Suprapubic skin (tissue), 4 donors: Measurements from ENCODE around the gene CD40. TPM values are rescaled to one million over a fixed set of nuclear protein-coding genes. Genes with fewer than 3 reads are reported as not detected.

Source experiments
- DNase-seq, 2 donors: peaks; one replicate each; pipeline ENCODE4 v3.0.0-alpha.2; 2019; ENCODE audit warnings: low spot score in 2 of 2
- H3K27ac ChIP-seq: fragments of 200-600 bp; sonication (generic); one replicate; pipeline ENCODE4 v1.5.1; 2019
- H3K27me3 ChIP-seq: fragments of 200-600 bp; sonication (generic); one replicate; pipeline ENCODE4 v1.5.1; 2019
- H3K36me3 ChIP-seq: fragments of 200-600 bp; sonication (generic); one replicate; pipeline ENCODE4 v1.5.1; 2019
- H3K4me1 ChIP-seq: fragments of 200-600 bp; sonication (generic); one replicate; pipeline ENCODE4 v1.5.1; 2019
- H3K4me3 ChIP-seq: fragments of 200-600 bp; sonication (generic); one replicate; pipeline ENCODE4 v1.5.1; 2019; ENCODE audit warnings: mild to moderate bottlenecking
- H3K9me3 ChIP-seq: fragments of 200-600 bp; sonication (generic); one replicate; pipeline ENCODE4 v1.5.1; 2019
- EP300 ChIP-seq: sonication (generic); formaldehyde crosslinking; IDR thresholded peaks from one replicate; pipeline ENCODE4 v1.6.1; 2017; ENCODE audit warnings: antibody characterized with exemption
- POLR2A ChIP-seq, 2 donors: fragments of 450-650 bp; IDR thresholded peaks; one replicate each; pipeline ENCODE4 v1.6.1; 2017; ENCODE audit warnings: antibody characterized with exemption in 2 of 2, mild to moderate bottlenecking in 2 of 2, moderate library complexity in 2 of 2
- POLR2AphosphoS5 ChIP-seq, 3 donors: sonication (generic); formaldehyde crosslinking; IDR thresholded peaks; one replicate each; pipeline ENCODE4 v1.6.1; 2017; ENCODE audit warnings: antibody characterized with exemption in 3 of 3
- WGBS: methylation state at CpG from one replicate; pipeline ENCODE4 v1.1.5; 2018; 5-methylcytosine and 5-hydroxymethylcytosine counted together
- total RNA-seq, 4 donors: library from RNA; depleted of rRNA; stranded (reverse); fragments of >200 nt; gene quantifications; one replicate each; pipeline ENCODE4 v1.1.0, GENCODE V29; 2016
- TF ChIP-seq, protein P1 (sequence below), 2 donors: fragments of 200-600 bp in 1 of 2; fragments of 450-650 bp in 1 of 2; sonication (generic) in 1 of 2; IDR thresholded peaks; one replicate each; pipeline ENCODE4 v1.5.1; 2016 to 2019; ENCODE audit warnings: antibody characterized with exemption in 2 of 2, mild to moderate bottlenecking in 1 of 2, moderate library complexity in 1 of 2

Gene CD40
- total RNA-seq, 4 donors from 2014 or later, result 12.9 to 30.6 (median 17.2) TPM

DNA sequence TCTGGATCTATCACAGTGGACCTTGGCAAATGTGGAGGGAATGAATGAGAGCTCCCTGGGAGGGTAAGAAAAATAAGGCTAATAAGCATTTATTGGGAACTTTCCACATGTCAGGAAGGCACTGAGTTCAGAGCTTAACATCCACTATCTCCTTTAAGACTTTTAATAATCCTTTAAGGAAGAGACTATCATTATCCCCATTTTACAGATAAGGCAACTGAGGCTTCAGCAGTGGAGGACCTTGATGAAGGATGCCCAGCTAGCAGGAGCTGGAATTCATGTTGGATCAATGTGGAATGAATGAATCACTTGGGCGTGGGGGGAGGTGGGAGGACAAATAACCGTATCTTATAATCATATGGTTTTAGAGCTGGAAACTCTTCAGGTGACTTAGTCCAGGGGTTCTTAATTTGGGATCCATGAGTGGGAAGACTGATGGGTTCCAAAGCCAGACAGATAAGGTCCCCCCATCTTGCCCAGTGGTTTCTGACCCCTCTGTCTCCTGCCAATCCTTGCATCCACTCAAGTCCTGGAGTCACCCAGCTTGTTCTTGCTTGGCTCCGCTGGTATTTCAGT lies 54.9 kb downstream of the CD40 start:
- no peak overlapping the region for H3K4me3 ChIP-seq
- peaks cover 51% of the 10 kb centered on the region for H3K27me3 ChIP-seq
- 53% methylated on average over 2 of the region's 3 CpGs for WGBS

DNA sequence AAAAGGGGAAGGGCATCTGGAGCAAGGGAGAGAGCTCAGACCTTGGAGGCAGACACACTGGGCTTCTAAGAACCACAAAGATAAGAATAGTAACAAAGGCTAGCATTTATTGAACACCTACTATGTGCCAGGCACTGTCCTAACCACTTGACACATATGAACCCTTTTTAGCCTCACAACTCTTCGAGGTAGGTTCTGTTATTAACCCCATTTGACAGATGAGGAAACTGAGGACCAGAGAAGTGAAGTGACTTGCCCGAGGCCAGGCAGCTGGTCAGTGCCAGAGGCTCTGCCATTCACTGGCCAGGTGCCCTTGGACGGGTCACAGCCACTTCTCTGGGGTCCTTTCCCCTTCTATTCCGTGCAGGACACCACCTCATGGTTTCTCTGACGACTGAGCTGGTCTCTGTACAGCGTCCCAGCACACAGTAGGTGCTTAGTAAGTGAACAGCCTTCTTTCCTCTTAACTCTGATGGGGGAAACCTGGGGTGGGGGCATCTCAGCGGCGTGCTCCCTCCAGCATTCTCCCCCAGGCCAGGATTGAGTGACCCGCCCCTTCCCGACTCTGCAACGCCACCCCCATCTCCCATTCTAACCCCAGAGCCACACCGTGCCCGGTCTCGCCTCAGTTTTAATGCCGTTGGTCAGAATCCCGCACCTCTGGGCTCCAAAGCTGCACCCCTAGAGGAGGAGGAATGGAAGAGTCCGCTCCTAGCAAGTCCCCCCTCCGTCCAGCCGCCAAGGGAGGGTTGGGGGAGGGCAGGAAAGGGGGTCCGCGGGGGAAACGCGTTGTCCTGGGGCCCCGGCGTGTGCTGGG lies 55.7 kb downstream of the CD40 start:
- DNase-seq, result no peak
- no peaks in the 10 kb centered on the region for H3K36me3 ChIP-seq
- H3K4me1 ChIP-seq, result peaks cover 13% of the 10 kb centered on the region
- 68% methylated on average over 8 of the region's 25 CpGs for WGBS
- peak overlapping the region; percentile 22 for H3K4me3 ChIP-seq
- H3K27me3 ChIP-seq, result peaks cover 55% of the 10 kb centered on the region
- no peaks in the 10 kb centered on the region for H3K9me3 ChIP-seq
- no peak overlapping the region for H3K27ac ChIP-seq
- TF ChIP-seq POLR2A (IDR thresholded peaks at IDR 0.05) (no peak), EP300 (no peak), POLR2AphosphoS5 (IDR thresholded peaks at IDR 0.05) (no peak)
- TF ChIP-seq, protein P1, sequence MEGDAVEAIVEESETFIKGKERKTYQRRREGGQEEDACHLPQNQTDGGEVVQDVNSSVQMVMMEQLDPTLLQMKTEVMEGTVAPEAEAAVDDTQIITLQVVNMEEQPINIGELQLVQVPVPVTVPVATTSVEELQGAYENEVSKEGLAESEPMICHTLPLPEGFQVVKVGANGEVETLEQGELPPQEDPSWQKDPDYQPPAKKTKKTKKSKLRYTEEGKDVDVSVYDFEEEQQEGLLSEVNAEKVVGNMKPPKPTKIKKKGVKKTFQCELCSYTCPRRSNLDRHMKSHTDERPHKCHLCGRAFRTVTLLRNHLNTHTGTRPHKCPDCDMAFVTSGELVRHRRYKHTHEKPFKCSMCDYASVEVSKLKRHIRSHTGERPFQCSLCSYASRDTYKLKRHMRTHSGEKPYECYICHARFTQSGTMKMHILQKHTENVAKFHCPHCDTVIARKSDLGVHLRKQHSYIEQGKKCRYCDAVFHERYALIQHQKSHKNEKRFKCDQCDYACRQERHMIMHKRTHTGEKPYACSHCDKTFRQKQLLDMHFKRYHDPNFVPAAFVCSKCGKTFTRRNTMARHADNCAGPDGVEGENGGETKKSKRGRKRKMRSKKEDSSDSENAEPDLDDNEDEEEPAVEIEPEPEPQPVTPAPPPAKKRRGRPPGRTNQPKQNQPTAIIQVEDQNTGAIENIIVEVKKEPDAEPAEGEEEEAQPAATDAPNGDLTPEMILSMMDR (IDR thresholded peaks at IDR 0.05), result no peak

More for the DNA sequence above, 54.9 kb downstream of the CD40 start:
- Histone ChIP-seq H3K27ac (no peak overlapping the region), H3K36me3 (no peaks in the 10 kb centered on the region), H3K4me1 (peaks cover 13% of the 10 kb centered on the region), H3K9me3 (no peaks in the 10 kb centered on the region)
- TF ChIP-seq POLR2A (IDR thresholded peaks at IDR 0.05) (no peak), POLR2AphosphoS5 (IDR thresholded peaks at IDR 0.05) (no peak), EP300 (no peak)
- TF ChIP-seq, protein P1 (IDR thresholded peaks at IDR 0.05), result no peak
- DNase-seq, result no peak

DNA sequence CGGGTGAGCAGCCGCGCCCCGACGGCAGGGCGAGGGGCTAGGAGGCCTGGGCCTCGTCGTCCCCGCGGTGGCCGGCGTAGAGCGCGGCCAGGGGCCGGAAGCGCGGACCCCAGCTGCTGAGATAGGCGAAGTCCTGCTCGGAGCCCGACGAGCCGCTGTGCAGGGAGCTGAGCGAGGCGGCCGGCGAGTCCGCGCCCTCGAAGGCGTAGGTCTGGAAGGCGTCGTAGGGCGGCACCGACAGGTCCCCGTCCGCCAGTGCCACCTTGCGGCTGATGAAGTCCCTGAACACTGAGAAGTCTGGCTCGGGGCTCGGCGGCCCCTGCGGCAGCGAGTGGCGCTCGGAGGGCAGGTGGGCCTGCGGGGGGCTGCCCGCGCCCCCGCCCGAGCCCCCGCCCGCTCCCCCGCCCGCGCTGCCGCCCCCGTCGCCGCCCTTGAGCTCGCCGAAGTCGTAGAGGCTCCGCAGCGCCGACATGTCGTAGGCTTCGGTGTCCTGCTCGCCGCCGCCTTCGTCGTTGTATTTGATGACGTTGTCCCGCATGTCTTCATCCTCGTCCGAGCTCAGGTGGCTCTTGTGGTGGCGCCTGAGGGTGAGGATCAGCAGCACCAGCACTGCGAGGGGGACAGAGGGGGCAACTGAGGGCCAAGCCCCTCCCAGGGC lies 56.5 kb downstream of the CD40 start:
- Histone ChIP-seq H3K27ac (no peak overlapping the region), H3K4me3 (peak overlapping the region; percentile 22), H3K36me3 (no peaks in the 10 kb centered on the region), H3K9me3 (no peaks in the 10 kb centered on the region), H3K27me3 (peaks cover 61% of the 10 kb centered on the region), H3K4me1 (peaks cover 8% of the 10 kb centered on the region)
- DNase-seq, result peak in 1 of 2 donors; percentile 78
- no peak for TF ChIP-seq POLR2AphosphoS5 (IDR thresholded peaks at IDR 0.05)
- TF ChIP-seq, protein P1 (IDR thresholded peaks at IDR 0.05), result peak; percentile 19 to 62
- 0% methylated on average over 1 of the region's 77 CpGs for WGBS

DNA sequence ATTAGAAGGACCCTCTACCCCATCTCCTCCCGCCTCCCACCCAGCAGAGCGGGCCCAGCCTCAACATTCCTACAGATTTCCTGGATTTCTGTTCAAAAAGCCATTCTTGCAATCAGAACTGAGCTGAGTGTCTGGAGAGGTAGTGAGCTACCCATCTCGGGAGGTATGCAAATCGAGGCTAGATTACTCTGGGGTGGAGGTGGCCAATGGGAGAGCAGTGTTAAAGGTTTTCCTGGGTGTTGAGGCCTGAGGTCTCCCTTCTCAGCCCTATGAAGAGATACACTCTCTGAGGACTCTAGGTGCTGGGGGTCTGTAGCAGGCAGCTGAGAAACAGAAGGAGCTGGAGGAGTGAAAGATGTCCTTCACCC lies 57.0 kb downstream of the CD40 start:
- WGBS, result 85% methylated on average over 2 of the region's 4 CpGs
- Histone ChIP-seq H3K4me1 (peaks cover 6% of the 10 kb centered on the region), H3K27ac (no peak overlapping the region), H3K4me3 (no peak overlapping the region), H3K27me3 (peaks cover 61% of the 10 kb centered on the region), H3K9me3 (no peaks in the 10 kb centered on the region), H3K36me3 (no peaks in the 10 kb centered on the region)
- no peak for DNase-seq
- no peak for TF ChIP-seq POLR2A (IDR thresholded peaks at IDR 0.05)
- TF ChIP-seq POLR2AphosphoS5 (IDR thresholded peaks at IDR 0.05), result no peak
- no peak for TF ChIP-seq EP300
- TF ChIP-seq, protein P1 (IDR thresholded peaks at IDR 0.05), result no peak
